GM12892 (cell line): Measurements from ENCODE around the gene MED15.

Source experiments
- POLR2A ChIP-seq: IDR thresholded peaks from 2 replicates; pipeline ENCODE4 v1.6.1; 2011; ENCODE audit warnings: low read depth, low read length, control low read depth
- POLR2AphosphoS5 ChIP-seq: IDR thresholded peaks from 2 replicates; pipeline ENCODE4 v1.6.1; 2011; ENCODE audit warnings: low read depth, low read length, control low read depth
- TAF1 ChIP-seq: IDR thresholded peaks from 2 replicates; pipeline ENCODE4 v1.6.1; 2011; ENCODE audit warnings: low read depth, mild to moderate bottlenecking, control low read depth, low read length, borderline replicate concordance

DNA sequence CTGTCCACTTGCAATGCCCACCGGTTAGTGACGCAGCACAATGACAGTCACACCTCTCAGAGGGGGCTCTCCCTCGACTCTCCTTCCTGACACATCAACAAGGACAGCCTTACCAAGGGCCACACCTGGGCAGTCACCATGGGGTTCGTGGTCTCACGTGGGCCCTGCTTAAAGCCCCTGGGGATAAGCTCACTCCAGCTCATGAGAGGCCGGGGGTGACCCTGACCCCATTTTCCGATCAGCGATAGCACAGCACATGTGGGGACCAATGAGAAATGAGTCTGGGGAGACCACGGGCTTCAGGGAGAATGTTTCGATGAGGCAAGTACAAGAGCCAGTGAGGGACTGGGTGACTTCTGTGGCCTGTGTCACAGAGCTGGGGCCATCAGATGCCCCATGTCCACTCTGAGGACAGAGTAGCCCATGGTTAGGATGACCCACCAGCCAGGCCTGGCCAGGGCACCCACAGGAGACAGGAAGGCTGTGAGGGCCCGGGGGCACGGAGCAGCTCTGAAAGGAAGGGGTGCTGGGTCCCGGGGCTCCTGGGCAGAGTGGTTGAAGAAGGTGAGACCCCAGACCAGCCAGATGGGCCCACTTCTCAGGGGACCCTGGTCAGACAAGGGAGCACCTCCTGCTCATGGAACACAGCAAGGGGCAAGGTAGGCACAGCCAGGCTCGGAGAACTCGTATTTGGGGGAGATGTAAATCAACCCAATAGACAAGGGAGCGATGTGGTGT, 128.8 kb downstream of the MED15 start:
- no peak for TF ChIP-seq POLR2A
- no peak for TF ChIP-seq POLR2AphosphoS5
- no peak for TF ChIP-seq TAF1
